ENCODE results near the gene AHDC1.

The AHDC1 gene

DNA sequence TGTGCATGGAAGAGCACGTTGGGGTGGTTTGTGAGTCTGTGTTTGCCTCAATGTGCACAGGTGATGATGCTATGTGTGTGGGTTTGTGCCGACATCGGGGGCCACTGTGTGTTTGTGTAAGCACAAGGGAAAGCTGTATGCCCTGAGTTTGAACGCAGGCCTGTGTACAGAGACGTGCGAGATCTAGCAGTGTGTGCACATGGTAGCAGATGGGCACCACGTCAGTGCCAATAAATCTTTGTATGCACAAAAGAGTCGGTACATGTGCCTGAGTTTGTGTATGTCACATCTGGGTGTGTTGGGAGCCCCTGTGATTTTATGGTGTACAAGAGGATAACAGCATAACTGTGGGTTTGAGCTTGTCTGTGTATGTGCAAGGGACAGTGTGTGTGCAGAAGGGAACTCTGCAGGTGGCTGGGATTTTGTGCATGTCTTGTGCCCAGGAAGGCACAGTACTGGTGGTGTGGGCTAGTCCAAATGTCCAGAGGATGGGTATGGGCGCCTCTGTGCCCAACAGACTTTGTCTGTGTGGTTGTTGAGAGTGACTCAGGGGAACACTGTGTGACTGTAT, 82.0 kb downstream of the AHDC1 start:
- ChIA-PET CTCF (interaction anchor here (1.0 kb wide), 1 partner anchor 76 kb away, joined by 3 read pairs; no protein-coding TSS in a partner anchor), POLR2A (no interaction called here)
- DNase-seq (ENCODE audit: low read depth, low spot score), result no peak
- no peak for TF ChIP-seq CTCF (IDR thresholded peaks at IDR 0.05; ENCODE audit: insufficient read depth, low read length, missing control alignments)
- H3K4me3 ChIP-seq (ENCODE audit: low read depth, low read length), result no peak overlapping the region

DNA sequence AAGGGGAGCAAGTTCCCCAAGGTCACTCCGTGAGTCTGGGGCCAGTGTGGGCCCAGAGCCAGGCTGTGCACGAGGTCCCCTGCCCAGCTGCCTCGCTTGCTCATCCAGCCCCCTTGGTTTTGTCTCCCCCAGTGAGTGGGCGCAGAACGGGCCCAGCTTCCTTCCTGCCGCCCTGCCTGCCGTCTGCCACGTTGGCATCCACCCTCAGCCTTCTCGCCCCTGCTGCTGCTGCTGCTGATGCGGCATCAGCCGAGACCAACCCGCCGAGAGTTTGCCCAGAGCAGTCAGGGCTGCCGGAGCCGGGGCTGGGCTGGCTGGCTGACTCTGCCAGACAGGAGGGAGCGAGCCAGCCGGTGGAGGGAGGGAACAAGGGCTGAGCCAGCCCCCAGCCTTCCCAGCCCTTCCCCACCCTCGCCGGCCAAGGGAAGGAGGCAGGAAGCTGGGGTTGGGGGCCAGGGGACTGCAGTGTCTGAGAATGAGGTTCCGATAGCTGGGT, 82.6 kb downstream of the AHDC1 start:
- H3K4me3 ChIP-seq (ENCODE audit: low read depth, low read length), result no peak overlapping the region
- ChIA-PET CTCF (interaction anchor here (1.0 kb wide), 1 partner anchor 75 kb away, joined by 3 read pairs; no protein-coding TSS in a partner anchor), POLR2A (no interaction called here)
- no peak for TF ChIP-seq CTCF (IDR thresholded peaks at IDR 0.05; ENCODE audit: insufficient read depth, low read length, missing control alignments)
- DNase-seq (ENCODE audit: low read depth, low spot score), result no peak

- ChIA-PET POLR2A (no interaction called here), CTCF (interaction anchor here (0.7 to 0.9 kb wide), 2 partner anchors 86 to 104 kb away, joined by 3 read pairs; no protein-coding TSS in a partner anchor)
- DNase-seq (ENCODE audit: low read depth, low spot score), result no peak
- no peak overlapping the region for H3K4me3 ChIP-seq (ENCODE audit: low read depth, low read length)
- TF ChIP-seq CTCF (IDR thresholded peaks at IDR 0.05; ENCODE audit: insufficient read depth, low read length, missing control alignments), result no peak
Observed at GRCh38 chr1:27520651-27521050, 83.3 kb downstream of the AHDC1 start.

- no peak for DNase-seq (ENCODE audit: low read depth, low spot score)
- POLR2A ChIA-PET, result no interaction called here
- no peak overlapping the region for H3K4me3 ChIP-seq (ENCODE audit: low read depth, low read length)
- no peak for TF ChIP-seq CTCF (IDR thresholded peaks at IDR 0.05; ENCODE audit: insufficient read depth, low read length, missing control alignments)
- CTCF ChIA-PET, result interaction anchor here (0.9 to 1.4 kb wide), 2 partner anchors 87 to 103 kb away, joined by 3 to 4 read pairs; no protein-coding TSS in a partner anchor
Observed at GRCh38 chr1:27519331-27520258, 84.3 kb downstream of the AHDC1 start.

- ChIA-PET POLR2A (no interaction called here), CTCF (interaction anchor here (0.9 to 1.4 kb wide), 2 partner anchors 88 to 102 kb away, joined by 3 to 4 read pairs; no protein-coding TSS in a partner anchor)
- H3K4me3 ChIP-seq (ENCODE audit: low read depth, low read length), result no peak overlapping the region
- no peak for TF ChIP-seq CTCF (IDR thresholded peaks at IDR 0.05; ENCODE audit: insufficient read depth, low read length, missing control alignments)
- DNase-seq (ENCODE audit: low read depth, low spot score), result no peak
Observed at GRCh38 chr1:27518808-27519207, 85.1 kb downstream of the AHDC1 start.
